ENCODE results near the gene COX20. TPM values are rescaled to one million over a fixed set of nuclear protein-coding genes. Genes with fewer than 3 reads are reported as not detected.

Gene COX20
- polyA plus RNA-seq, 2 of the 4 experiments (the other 2 are of a cell fraction) = 65.4 to 74.6 TPM

DNA sequence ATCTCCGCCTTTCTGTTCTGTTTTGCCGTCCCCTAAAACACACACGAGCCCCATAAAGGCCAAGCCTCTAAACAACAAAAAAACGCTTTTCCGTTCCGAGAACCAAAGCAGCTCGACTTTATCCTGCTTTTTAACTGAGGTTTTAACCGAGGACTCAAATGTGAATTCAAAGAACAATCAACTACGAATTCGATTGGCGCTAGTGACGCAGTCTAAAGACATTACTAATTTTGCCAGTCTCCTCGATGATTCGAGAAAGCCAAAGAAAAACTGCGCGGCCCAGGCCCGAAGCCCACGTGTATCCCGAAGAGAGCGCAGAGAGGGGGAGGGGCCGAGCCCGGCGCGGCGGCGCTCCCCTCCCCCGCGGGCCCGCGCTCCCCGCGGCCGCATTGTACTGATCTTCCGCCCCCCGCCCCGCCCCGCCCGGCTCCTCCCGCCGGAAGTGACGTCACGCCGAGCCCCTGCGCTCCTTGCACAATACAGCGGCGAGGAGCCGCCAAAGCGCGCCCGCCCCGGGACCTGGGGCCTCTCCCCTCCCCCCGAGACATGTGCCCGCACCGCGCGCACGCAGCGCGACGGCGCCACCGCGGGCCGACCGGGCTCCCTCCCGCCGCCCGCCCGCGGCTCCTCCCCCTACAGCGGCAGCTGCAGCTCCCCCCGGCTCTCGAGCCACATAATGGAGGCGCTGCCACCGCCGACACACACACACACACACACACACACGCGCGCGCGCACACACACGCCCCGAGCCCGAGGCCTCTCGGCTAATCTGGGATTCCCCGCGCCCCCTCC lies 27.4 kb downstream of the COX20 start:
- ChIA-PET CTCF (interaction anchor here (1.0 to 3.9 kb wide), 7 partner anchors 13 to 179 kb away, joined by 3 to 28 read pairs (median 4); partner anchors contain the start of gene COX20), POLR2A (interaction anchor here (0.6 to 5.5 kb wide), 9 partner anchors 28 to 478 kb away, joined by 3 to 102 read pairs (median 4); partner anchors contain the start of gene COX20)
- Histone ChIP-seq H3K4me3 (peak overlapping the region; percentile 100), H3K4me1 (peaks cover 52% of the 10 kb centered on the region), H3K27ac (peak overlapping the region; percentile 96 to 100), H3K9me3 (no peaks in the 10 kb centered on the region), H3K4me2 (peak overlapping the region; percentile 88)
- no peak for TF ChIP-seq HOXA7 (CRISPR knock-in tag; IDR thresholded peaks at IDR 0.05)
- no peak for TF ChIP-seq FOSL2 (IDR thresholded peaks at IDR 0.05)
- TF ChIP-seq FOSL2 (CRISPR knock-in tag; IDR thresholded peaks at IDR 0.05) = peak; percentile 40; the same call in 1 of the 2 replicates
- TF ChIP-seq GATA3 (IDR thresholded peaks at IDR 0.05; ENCODE audit: borderline replicate concordance) = peak; percentile 66
- peak; percentile 65 to 95; a peak in 4 of 5 replicates for TF ChIP-seq JUN (IDR thresholded peaks at IDR 0.05)
- TF ChIP-seq TFCP2L1 (CRISPR knock-in tag; IDR thresholded peaks at IDR 0.05) = 0 out of 2 replicates have a peak, but pooled peaks have one; percentile 4
- TF ChIP-seq MYC (IDR thresholded peaks at IDR 0.05; ENCODE audit: borderline replicate concordance, low read length) = peak; percentile 97
- no peak for TF ChIP-seq HOXB5 (CRISPR knock-in tag; IDR thresholded peaks at IDR 0.05)
- TF ChIP-seq, protein P1, sequence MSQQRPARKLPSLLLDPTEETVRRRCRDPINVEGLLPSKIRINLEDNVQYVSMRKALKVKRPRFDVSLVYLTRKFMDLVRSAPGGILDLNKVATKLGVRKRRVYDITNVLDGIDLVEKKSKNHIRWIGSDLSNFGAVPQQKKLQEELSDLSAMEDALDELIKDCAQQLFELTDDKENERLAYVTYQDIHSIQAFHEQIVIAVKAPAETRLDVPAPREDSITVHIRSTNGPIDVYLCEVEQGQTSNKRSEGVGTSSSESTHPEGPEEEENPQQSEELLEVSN (IDR thresholded peaks at IDR 0.05; ENCODE audit: borderline replicate concordance, low read depth) = peak; percentile 59
- TF ChIP-seq, protein P2, sequence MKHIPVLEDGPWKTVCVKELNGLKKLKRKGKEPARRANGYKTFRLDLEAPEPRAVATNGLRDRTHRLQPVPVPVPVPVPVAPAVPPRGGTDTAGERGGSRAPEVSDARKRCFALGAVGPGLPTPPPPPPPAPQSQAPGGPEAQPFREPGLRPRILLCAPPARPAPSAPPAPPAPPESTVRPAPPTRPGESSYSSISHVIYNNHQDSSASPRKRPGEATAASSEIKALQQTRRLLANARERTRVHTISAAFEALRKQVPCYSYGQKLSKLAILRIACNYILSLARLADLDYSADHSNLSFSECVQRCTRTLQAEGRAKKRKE (CRISPR knock-in tag; IDR thresholded peaks at IDR 0.05; ENCODE audit: low read depth) = 0 out of 2 replicates have a peak, but pooled peaks have one; percentile 29
- no peak for TF ChIP-seq JUNB (IDR thresholded peaks at IDR 0.05)
- TF ChIP-seq, protein P3, sequence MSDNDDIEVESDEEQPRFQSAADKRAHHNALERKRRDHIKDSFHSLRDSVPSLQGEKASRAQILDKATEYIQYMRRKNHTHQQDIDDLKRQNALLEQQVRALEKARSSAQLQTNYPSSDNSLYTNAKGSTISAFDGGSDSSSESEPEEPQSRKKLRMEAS (IDR thresholded peaks at IDR 0.05) = peak; percentile 95
- TF ChIP-seq, protein P4, sequence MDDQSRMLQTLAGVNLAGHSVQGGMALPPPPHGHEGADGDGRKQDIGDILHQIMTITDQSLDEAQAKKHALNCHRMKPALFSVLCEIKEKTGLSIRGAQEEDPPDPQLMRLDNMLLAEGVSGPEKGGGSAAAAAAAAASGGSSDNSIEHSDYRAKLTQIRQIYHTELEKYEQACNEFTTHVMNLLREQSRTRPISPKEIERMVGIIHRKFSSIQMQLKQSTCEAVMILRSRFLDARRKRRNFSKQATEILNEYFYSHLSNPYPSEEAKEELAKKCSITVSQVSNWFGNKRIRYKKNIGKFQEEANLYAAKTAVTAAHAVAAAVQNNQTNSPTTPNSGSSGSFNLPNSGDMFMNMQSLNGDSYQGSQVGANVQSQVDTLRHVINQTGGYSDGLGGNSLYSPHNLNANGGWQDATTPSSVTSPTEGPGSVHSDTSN (IDR thresholded peaks at IDR 0.05) = 0 out of 2 replicates have a peak, but pooled peaks have one; percentile 12
- TF ChIP-seq RAD21 (conservative IDR thresholded peaks at IDR 0.05 in 1 of 2, IDR thresholded peaks at IDR 0.05 in 1 of 2) = peak in 1 of 2 experiments; percentile 26; a peak in 1 of 5 replicates
- no peak for TF ChIP-seq FOXS1 (CRISPR knock-in tag; IDR thresholded peaks at IDR 0.05)
- TF ChIP-seq CHD2 (IDR thresholded peaks at IDR 0.05; ENCODE audit: low read length, partially characterized antibody) = peak; percentile 65
- peak; percentile 87 to 94 for TF ChIP-seq CEBPB (IDR thresholded peaks at IDR 0.05)
- TF ChIP-seq EP300 (IDR thresholded peaks at IDR 0.05) = peak in 1 of 2 experiments; percentile 48; a peak in 1 of 5 replicates
- TF ChIP-seq, protein P5, sequence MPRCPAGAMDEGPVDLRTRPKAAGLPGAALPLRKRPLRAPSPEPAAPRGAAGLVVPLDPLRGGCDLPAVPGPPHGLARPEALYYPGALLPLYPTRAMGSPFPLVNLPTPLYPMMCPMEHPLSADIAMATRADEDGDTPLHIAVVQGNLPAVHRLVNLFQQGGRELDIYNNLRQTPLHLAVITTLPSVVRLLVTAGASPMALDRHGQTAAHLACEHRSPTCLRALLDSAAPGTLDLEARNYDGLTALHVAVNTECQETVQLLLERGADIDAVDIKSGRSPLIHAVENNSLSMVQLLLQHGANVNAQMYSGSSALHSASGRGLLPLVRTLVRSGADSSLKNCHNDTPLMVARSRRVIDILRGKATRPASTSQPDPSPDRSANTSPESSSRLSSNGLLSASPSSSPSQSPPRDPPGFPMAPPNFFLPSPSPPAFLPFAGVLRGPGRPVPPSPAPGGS (IDR thresholded peaks at IDR 0.05) = peak; percentile 65; the same call in 1 of the 3 replicates
- 0 out of 2 replicates have a peak, but pooled peaks have one; percentile 32 for TF ChIP-seq RARB (CRISPR knock-in tag; IDR thresholded peaks at IDR 0.05)
- peak; percentile 69 to 96 for DNase-seq (ENCODE audit: low read depth in 1 of 2, low spot score in 1 of 2)
- no peak for FAIRE-seq
- ATAC-seq = peak; percentile 64 to 69
- under 1% methylated on average over 26 of the region's 87 CpGs for WGBS (ENCODE audit: missing lambda C conversion rate)

All from A549 (cell line).